H4 (cell line): ENCODE measurements around the gene CREB3. TPM values are rescaled to one million over a fixed set of nuclear protein-coding genes. Genes with fewer than 3 reads are reported as not detected.

ENCODE experiments used
- DNase-seq: peaks from one replicate; pipeline ENCODE4 v3.0.0-alpha.2; 2015; ENCODE audit warnings: low spot score
- total RNA-seq: library from RNA; depleted of rRNA; stranded (reverse); fragments of >200 nt; shearing (Covaris generic); gene quantifications from 2 replicates; pipeline ENCODE4 v1.2.3, GENCODE V29; 2014

CREB3 gene
- total RNA-seq, 1 experiment from 2014 or later, result 115 TPM

DNA sequence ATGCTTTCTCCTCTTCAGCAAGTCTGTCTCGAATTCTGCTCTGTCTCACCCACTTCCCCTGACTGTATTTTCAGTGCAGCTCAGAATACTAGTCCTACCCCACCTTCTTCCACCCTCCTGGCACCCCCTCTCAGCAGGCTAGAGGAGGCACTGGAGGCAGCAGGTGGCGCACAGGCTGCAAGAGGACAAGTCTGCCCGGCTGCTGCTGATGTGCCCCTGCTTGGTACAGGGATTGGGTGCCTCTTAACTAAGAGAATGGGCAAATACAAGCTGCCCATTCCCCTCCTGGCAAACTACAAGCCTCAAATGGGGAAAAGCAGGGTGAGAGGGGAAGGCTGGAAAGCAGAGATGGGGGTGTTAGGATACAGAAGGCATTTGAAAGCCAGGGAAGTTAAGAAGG, 5.5 kb upstream of the CREB3 start:
- DNase-seq, result peak; percentile 39

GRCh38 chr9:35727676-35728040, 4.8 kb upstream of the CREB3 start:
- no peak for DNase-seq

GRCh38 chr9:35728041-35728971, 4.2 kb upstream of the CREB3 start:
- peak; percentile 89 for DNase-seq

DNA sequence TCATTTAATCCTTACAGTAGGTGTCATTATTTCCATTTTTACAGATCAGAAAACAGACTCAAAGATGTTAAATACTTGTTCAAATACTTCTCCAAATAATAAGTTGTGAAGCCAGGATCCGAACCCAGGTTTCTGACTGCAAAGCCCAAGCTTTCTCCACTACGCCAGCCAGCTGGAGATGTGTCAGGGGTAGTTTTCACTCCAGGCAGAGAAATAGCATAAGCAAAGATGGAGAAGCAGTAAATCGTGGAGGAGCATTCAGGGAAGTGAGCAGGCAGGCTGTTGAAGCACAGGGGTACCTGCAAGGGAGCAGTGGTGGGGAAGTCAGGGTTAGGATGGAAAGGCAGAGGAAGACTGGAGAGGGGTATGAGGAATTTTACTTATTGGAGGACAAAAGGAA, 3.4 kb upstream of the CREB3 start:
- no peak for DNase-seq

- DNase-seq, result peak; percentile 91
These were observed 2.6 kb upstream of the CREB3 start for GRCh38 chr9:35729700-35730485.

- no peak for DNase-seq
These were observed 2.0 kb upstream of the CREB3 start for GRCh38 chr9:35730486-35730854.

- DNase-seq, result peak; percentile 36
These were observed 866 bp upstream of the CREB3 start for GRCh38 chr9:35731415-35732184.

GRCh38 chr9:35732800-35733541, 505 bp downstream of the CREB3 start:
- peak; percentile 65 for DNase-seq

DNA sequence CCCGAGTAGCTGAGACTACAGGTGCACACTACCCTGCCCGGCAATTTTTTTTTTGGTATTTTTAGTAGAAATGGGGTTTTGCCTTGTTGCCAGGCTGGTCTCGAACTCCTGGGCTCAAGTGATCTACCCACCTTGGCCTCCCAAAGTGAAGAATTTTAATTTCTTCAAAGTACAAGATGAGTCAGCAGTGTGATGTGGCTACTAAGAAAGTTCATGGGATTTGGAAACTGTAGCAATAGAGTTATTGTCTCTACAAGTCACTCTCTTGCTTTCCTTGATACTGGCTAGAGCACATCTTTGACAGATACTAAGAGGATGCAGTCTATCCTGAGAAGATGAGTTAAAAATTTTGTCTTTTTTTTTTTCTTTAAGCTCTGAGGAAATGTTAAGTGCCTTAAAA, 1.6 kb downstream of the CREB3 start:
- no peak for DNase-seq

DNA sequence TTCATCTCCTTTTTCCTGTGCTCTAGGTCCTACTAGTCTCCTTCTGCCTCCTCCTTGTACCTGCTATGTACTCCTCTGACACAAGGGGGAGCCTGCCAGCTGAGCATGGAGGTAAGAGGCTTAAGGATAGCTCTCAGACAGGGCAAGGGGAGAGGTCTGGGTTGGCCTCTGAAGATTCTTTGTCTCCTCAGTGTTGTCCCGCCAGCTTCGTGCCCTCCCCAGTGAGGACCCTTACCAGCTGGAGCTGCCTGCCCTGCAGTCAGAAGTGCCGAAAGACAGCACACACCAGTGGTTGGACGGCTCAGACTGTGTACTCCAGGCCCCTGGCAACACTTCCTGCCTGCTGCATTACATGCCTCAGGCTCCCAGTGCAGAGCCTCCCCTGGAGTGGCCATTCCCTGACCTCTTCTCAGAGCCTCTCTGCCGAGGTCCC, 3.8 kb downstream of the CREB3 start:
- DNase-seq, result peak; percentile 78

DNA sequence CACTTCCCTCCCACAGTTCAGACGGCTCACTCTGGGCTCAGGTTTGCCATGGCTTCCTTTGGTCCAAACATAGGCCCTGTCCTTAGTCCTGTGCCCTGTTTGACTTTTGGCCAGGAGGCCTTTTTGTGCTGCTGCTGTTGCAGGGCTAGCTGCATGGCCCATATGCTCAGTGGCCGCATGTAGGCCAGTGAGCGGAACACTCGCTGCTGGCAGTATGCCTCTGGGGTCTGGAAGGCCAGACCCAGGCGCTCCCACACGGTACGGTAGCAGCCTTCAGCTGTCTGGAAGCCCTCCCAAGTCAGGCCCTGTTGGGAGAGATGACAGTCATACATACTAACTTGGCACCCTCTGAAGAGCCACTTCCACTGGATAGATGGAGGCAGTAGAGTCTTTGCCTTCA, 4.7 kb downstream of the CREB3 start:
- no peak for DNase-seq

DNA sequence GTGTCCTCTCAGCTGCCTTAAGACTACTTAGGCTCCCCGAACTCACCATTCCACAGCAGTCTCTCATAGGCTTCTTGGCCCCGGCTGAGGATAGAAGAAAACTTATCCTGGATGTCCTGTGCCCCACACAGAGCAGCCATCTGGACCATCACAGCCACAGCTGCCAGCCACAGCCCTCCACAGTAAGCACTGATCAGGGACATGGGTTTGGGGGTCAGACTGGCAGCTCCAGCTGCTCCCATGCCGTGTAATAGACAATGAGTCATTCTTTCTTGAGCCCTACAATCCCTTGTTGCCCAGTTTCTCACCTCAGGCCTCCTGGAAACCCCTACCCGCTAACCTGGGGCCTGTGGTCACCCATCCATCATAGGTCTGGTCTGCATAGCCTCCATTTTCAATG, 5.7 kb downstream of the CREB3 start:
- no peak for DNase-seq

DNA sequence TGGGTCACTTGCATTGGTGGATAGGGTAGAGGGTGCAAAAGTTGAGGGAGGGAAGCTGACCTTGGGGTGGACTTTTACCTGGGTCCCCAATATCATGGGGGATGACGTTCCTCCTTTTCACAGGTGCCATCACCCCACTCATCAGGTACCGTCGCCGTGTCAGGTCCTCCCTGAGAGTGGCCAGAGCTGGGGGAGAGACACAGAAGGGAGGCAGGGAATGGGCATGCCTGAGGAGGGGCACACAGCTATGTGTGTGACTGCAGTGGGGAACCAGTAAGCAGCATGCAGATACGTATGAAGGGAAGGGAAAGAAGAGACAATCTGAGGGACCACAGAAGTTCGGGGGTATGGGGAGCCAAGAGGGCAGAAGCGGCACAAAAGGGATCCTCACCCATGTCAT, 6.5 kb downstream of the CREB3 start:
- DNase-seq, result no peak

- no peak for DNase-seq
These were observed 7.8 kb downstream of the CREB3 start for GRCh38 chr9:35740243-35740642.

GRCh38 chr9:35741740-35742139, 9.3 kb downstream of the CREB3 start:
- DNase-seq, result no peak

GRCh38 chr9:35743452-35743851, 11.0 kb downstream of the CREB3 start:
- DNase-seq, result no peak

GRCh38 chr9:35743880-35744518, 11.5 kb downstream of the CREB3 start:
- no peak for DNase-seq

- no peak for DNase-seq
These were observed 13.1 kb downstream of the CREB3 start for GRCh38 chr9:35745569-35745968.

- no peak for DNase-seq
These were observed 14.1 kb downstream of the CREB3 start for GRCh38 chr9:35746583-35746982.

DNA sequence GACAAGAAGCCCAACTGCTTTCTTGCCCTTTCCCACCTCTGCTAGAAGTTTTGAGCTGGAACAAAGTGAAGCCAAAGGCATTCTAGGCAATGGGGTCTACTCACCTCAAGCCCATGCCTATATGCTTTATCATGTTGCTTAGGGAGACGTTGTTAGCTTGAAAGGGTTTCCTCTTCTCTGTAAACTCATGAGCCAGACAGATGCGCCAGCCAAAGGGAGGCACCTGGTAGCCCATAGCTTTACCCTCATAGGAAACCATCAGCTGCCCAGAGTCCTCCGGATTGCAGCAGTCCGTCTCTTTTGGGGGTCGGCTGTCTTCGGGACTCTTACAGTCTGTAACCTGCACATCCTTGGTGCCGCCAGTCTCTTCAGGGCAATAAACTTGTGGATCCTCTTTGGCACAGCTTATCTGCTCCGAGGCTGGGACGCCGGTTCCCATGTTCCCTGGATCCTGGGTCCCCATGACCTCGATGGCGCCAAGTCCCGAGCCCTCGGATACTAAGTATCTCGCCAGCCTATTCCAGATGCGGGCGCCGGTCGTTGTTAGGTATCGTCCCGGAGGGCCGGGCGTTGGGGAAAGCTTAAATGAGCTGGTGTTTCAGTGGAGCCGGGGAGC, 15.9 kb downstream of the CREB3 start:
- no peak for DNase-seq
